HepG2 (cell line): ENCODE measurements around the gene SLC25A11. TPM values are rescaled to one million over a fixed set of nuclear protein-coding genes. Genes with fewer than 3 reads are reported as not detected.
A peak's percentile ranks its signal among the peaks of the same experiment; 100 is the strongest.
"Not testable (repeated sequence)": the region's sequence is repeated elsewhere in the genome, so short reads cannot be mapped to it uniquely, and the experiment has no call there.

Source experiments
- ATAC-seq: fragments of 200-7000 bp; cut with Tn5 transposase; 3 replicates; pipeline ENCODE4 v1.9.1; 2020; ENCODE audit warnings: mild to moderate bottlenecking, moderate library complexity
- BruUV-seq: library from RNA; stranded (reverse); fragments of 400-500 nt; replicated peaks from 2 replicates; lab custom pipeline; 2021; lab: Mats Ljungman, UMichigan
- CTCF ChIA-PET: fragments of 300-600 bp; formaldehyde crosslinking; extraction: SDS; loops from one replicate; lab custom pipeline; 2021; ENCODE audit warnings: low total read pairs, inconsistent platforms, low intra/inter-chr PET ratio; lab: Yijun Ruan, JAX
- POLR2A ChIA-PET: fragments of 350-600 bp; sonication (Branson Sonifier 250); formaldehyde crosslinking; loops from one replicate; lab custom pipeline; 2020; ENCODE audit warnings: antibody characterized with exemption, inconsistent platforms; lab: Yijun Ruan, JAX
- DNase-seq: peaks from one replicate; pipeline ENCODE4 v3.0.0-alpha.2; 2015; ENCODE audit warnings: low spot score
- FAIRE-seq: peaks from 3 replicates; lab custom pipeline; 2011; peaks lifted over from hg19 to GRCh38; lab: Jason Lieb, UNC
- H2AFZ ChIP-seq: one replicate; pipeline ENCODE4 v1.6.1; 2011; ENCODE audit warnings: low read length, inconsistent platforms
- H3K27ac ChIP-seq: fragments of 300-600 bp; 3 replicates; pipeline ENCODE4 v1.8.0; 2011; ENCODE audit warnings: mixed run types, mild to moderate bottlenecking, mixed read lengths, low read length, inconsistent platforms; ENCODE audit not compliant: insufficient read depth; ENCODE audit errors: extremely low read length
- H3K27me3 ChIP-seq, 2 experiments: fragments of 200-600 bp in 1 of 2; 2 replicates in 1 of 2; 3 replicates in 1 of 2; pipeline versions ENCODE4 v1.6.0 to v1.8.0; 2011; ENCODE audit warnings: low read length in 2 of 2, mild to moderate bottlenecking in 2 of 2, moderate library complexity in 2 of 2, inconsistent platforms in 1 of 2; ENCODE audit not compliant: insufficient read depth in 2 of 2, control insufficient read depth in 1 of 2
- H3K36me3 ChIP-seq, 2 experiments: fragments of 200-600 bp in 1 of 2; replicated peaks in 1 of 2; 2 replicates in 1 of 2; 3 replicates in 1 of 2; pipeline versions ENCODE4 v1.5.1 to v1.8.0; 2011; ENCODE audit warnings: low read length in 2 of 2, inconsistent platforms in 1 of 2; ENCODE audit not compliant: insufficient read depth in 2 of 2, control insufficient read depth in 1 of 2
- H3K4me1 ChIP-seq: 2 replicates; pipeline ENCODE4 v1.5.1; 2012; ENCODE audit warnings: low read length, inconsistent platforms; ENCODE audit not compliant: insufficient read depth
- H3K4me2 ChIP-seq: 2 replicates; pipeline ENCODE4 v1.6.0; 2011; ENCODE audit warnings: low read depth, low read length, inconsistent platforms
- H3K4me3 ChIP-seq, 3 experiments: fragments of 200-600 bp in 1 of 3; sonication (generic), shearing (Covaris generic) in 1 of 3; replicated peaks in 1 of 3; 2 replicates each; pipeline ENCODE4 v1.5.1; 2011 to 2016; ENCODE audit warnings: low read length in 3 of 3, inconsistent platforms in 2 of 3, low read depth in 2 of 3, mild to moderate bottlenecking in 2 of 3, control low read depth in 1 of 3, mixed read lengths in 1 of 3; ENCODE audit not compliant: insufficient read depth in 1 of 3
- H3K79me2 ChIP-seq: one replicate; pipeline ENCODE4 v1.6.1; 2011; ENCODE audit warnings: low read length, inconsistent platforms; ENCODE audit not compliant: insufficient read depth
- H3K9ac ChIP-seq: 2 replicates; pipeline ENCODE4 v1.6.0; 2011; ENCODE audit warnings: mild to moderate bottlenecking, low read depth, low read length, inconsistent platforms; ENCODE audit not compliant: insufficient read depth
- H3K9me3 ChIP-seq: 2 replicates; pipeline ENCODE4 v1.5.1; 2012; ENCODE audit warnings: mild to moderate bottlenecking, low read length
- H4K20me1 ChIP-seq: 2 replicates; pipeline ENCODE4 v1.6.0; 2011; ENCODE audit warnings: inconsistent platforms, mild to moderate bottlenecking, low read length, moderate library complexity; ENCODE audit not compliant: insufficient read depth
- ATM ChIP-seq: fragments of 450-650 bp; IDR thresholded peaks from 2 replicates; pipeline ENCODE4 v1.7.1; 2017; ENCODE audit warnings: mild to moderate bottlenecking, borderline replicate concordance
- GATAD1 ChIP-seq: IDR thresholded peaks from 2 replicates; pipeline ENCODE4 v1.6.1; 2016; ENCODE audit warnings: missing genetic modification reagents, missing compliant biosample characterization
- IRX3 ChIP-seq: sonication (generic); formaldehyde crosslinking; IDR thresholded peaks from 2 replicates; pipeline ENCODE4 v1.8.1; 2023; ENCODE audit warnings: mild to moderate bottlenecking, low read depth, missing genetic modification reagents, borderline replicate concordance
- JUNB ChIP-seq: sonication (generic); formaldehyde crosslinking; IDR thresholded peaks from 2 replicates; pipeline ENCODE4 v1.8.0; 2022; ENCODE audit warnings: missing genetic modification reagents, mild to moderate bottlenecking, borderline replicate concordance
- MAFK ChIP-seq, 2 experiments: IDR thresholded peaks in 1 of 2; conservative IDR thresholded peaks in 1 of 2; 2 replicates each; pipeline ENCODE4 v1.6.1; 2011; ENCODE audit warnings: improper control_type of control experiment in 2 of 2, low read length in 2 of 2
- TEAD3 ChIP-seq: optimal IDR thresholded peaks from 2 replicates; pipeline ENCODE3; 2016; ENCODE audit warnings: borderline replicate concordance
- ZFP1 ChIP-seq: IDR thresholded peaks from 2 replicates; pipeline ENCODE4 v1.6.1; 2016
- ZNF121 ChIP-seq: sonication (generic); formaldehyde crosslinking; IDR thresholded peaks from 2 replicates; pipeline ENCODE4 v1.5.0; 2020; ENCODE audit warnings: mild to moderate bottlenecking, missing genetic modification reagents
- WGBS: methylation state at CpG from one replicate; pipeline ENCODE4 v1.1.6; 2017; ENCODE audit warnings: low lambda C conversion rate; 5-methylcytosine and 5-hydroxymethylcytosine counted together
- in situ Hi-C: cut with HindIII; loops from 2 replicates; pipeline ENCODE4 v1.10.0; 2017; ENCODE audit warnings: low pct_unique_long_range_greater_than_20kb; ENCODE audit not compliant: extremely low pct_ligation_motif_present
- intact Hi-C: fragments of 100-400 bp; cut with micrococcal nuclease; formaldehyde crosslinking; loops from one replicate; pipeline ENCODE4 v1.10.0; 2022; ENCODE audit not compliant: unreplicated experiment
- polyA plus RNA-seq, 8 experiments: library from polyadenylated mRNA; depleted of rRNA in 3 of 8; stranded (reverse) in 7 of 8; unstranded in 1 of 8; fragments of >200 nt; fragmentation: Illumina TruSeq in 4 of 8; extraction: Trizol in 4 of 8; gene quantifications; 2 replicates each; pipeline versions ENCODE4 v1.2.1 to v1.2.3, GENCODE V29; 2011 to 2016; ENCODE audit warnings: low read depth in 4 of 8, missing spikeins in 1 of 8, mixed read lengths in 1 of 8; ENCODE audit not compliant: insufficient read depth in 1 of 8
- total RNA-seq, 5 experiments: library from RNA; depleted of rRNA; stranded (reverse); fragments of >200 nt; fragmentation: Illumina TruSeq; extraction: Trizol; gene quantifications; 2 replicates each; pipeline ENCODE4 v1.2.3, GENCODE V29; 2016; ENCODE audit warnings: low read depth in 1 of 5

Gene SLC25A11
- total and polyA plus RNA-seq, 2 of the 13 experiments (the other 11 are each of a cell fraction or from before 2014, with no cell fraction given), result 35.4 to 47.2 TPM

DNA sequence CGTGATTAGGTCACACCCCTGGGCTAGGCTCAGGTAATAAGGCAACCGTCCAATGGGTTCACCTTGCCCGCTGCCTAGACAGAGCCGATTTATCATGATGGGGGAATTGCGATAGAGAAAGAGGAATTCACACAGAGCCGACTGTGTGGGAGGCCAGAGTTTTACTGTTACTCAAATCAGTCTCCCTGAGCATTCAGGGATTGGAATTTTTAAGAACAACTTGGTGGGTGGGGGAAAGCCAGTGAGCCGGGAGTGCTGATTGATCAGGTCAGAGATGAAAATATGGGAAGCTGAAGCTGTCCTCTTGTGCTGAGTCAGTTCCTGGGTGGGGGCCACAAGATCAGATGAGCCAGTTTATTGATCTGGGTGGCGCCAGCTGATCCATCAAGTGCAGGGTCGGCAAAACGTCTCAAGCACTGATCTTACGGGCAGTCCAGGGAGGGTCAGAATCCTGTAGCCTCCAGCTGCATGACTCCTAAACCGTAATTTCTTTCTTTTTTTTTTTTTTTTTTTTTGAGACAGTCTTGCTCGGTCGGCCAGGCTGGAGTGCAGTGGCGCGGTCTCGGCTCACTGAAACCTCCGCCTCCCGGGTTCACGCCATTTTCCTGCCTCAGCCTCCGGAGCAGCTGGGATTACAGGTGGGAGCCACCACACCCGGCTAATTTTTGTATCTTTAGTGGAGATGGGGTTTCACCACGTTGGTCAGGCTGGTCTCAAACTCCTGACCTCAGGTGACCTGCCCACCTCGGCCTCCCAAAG, 13.1 kb downstream of the SLC25A11 start:
- H2AFZ ChIP-seq, H3K27ac ChIP-seq, H3K27me3 ChIP-seq, intact Hi-C loops, H4K20me1 ChIP-seq, CTCF ChIA-PET, in situ Hi-C loops: not testable (repeated sequence)
- POLR2A ChIA-PET, result interaction anchor here (1.3 kb wide), 1 partner anchor 13 kb away, joined by 5 read pairs; the partner anchor contains the start of genes RNF167 and SLC25A11
- TF ChIP-seq MAFK (conservative IDR thresholded peaks at IDR 0.05 in 1 of 2, IDR thresholded peaks at IDR 0.05 in 1 of 2; ENCODE audit: low read length in 2 of 2), result 0 out of 4 replicates have a peak, but pooled peaks of 1 of the 2 experiments have one; percentile 2
- TF ChIP-seq, all 625 proteins: peak for 1; not testable (repeated sequence) for 624
- H3K4me2 ChIP-seq, H3K9ac ChIP-seq, H3K79me2 ChIP-seq, H3K4me3 ChIP-seq, BruUV-seq, ATAC-seq, FAIRE-seq, DNase-seq, H3K36me3 ChIP-seq, H3K4me1 ChIP-seq, H3K9me3 ChIP-seq: not testable (repeated sequence)
- 82% methylated on average over 24 of the region's 24 CpGs for WGBS

DNA sequence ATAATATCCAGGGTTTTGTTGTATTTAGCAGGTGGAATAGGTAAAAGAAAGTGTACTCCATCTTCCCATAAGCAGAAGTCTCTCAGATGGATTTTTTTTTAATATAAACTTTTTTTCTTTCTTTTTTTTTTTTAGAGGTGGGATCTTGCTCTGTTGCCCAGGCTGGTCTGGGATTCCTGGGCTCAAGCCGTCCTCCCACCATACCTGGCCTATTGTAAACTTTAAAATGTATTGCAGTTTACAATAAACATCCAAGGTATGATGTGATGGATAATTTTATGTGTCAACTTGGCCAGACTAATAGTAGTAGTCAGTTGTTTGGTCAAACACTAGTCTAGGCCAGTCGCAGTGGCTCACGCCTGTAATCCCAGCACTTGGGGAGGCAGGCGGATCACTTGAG, 18.5 kb downstream of the SLC25A11 start:
- intact Hi-C loops, result no loop called here
- ChIA-PET CTCF (no interaction called here), POLR2A (interaction anchor here (1.0 to 3.0 kb wide), 7 partner anchors 8 to 76 kb away, joined by 3 to 35 read pairs (median 6); partner anchors contain the start of genes ENO3, INCA1, RNF167 and SLC25A11)
- peaks cover 22% of the 10 kb centered on the region for H3K4me1 ChIP-seq
- no peak overlapping the region for H3K9ac ChIP-seq
- TF ChIP-seq ZFP1, result no peak
- no peak for TF ChIP-seq ATM
- TF ChIP-seq JUNB (CRISPR knock-in tag), result no peak
- TF ChIP-seq GATAD1 (CRISPR knock-in tag), result no peak
- TF ChIP-seq IRX3 (CRISPR knock-in tag), result no peak
- TF ChIP-seq ZNF121, result peak; percentile 53; the same call in 1 of the 2 replicates
- no peak for TF ChIP-seq TEAD3
- no peaks in the 10 kb centered on the region for H3K9me3 ChIP-seq
- ATAC-seq, result no peak
- no peaks in the 10 kb centered on the region for H3K79me2 ChIP-seq
- no peaks in the 10 kb centered on the region for H4K20me1 ChIP-seq
- WGBS, result 65% methylated on average over 4 of the region's 4 CpGs
- no peaks in the 10 kb centered on the region for H3K27me3 ChIP-seq
- H3K4me2 ChIP-seq, result peak overlapping the region; percentile 75; the same call in 1 of the 2 replicates
- in situ Hi-C loops, result no loop called here
- no peak overlapping the region for H3K4me3 ChIP-seq
- BruUV-seq, result no TSS peak
- DNase-seq, result no peak
- H3K36me3 ChIP-seq, result no peaks in the 10 kb centered on the region
- no peak for FAIRE-seq
- H3K27ac ChIP-seq, result peak overlapping the region; percentile 53
- H2AFZ ChIP-seq, result no peak overlapping the region
